GM21825 (cell line): ENCODE results near the gene BEAN1.
A peak's percentile ranks its signal among the peaks of the same experiment; 100 is the strongest.

Experiments used
- ATAC-seq: cut with Tn5 transposase; IDR thresholded peaks from one replicate; pipeline ENCODE4 v1.9.1; 2021; ENCODE audit warnings: mild to moderate bottlenecking, moderate library complexity; ENCODE audit not compliant: unreplicated experiment

Gene BEAN1

DNA sequence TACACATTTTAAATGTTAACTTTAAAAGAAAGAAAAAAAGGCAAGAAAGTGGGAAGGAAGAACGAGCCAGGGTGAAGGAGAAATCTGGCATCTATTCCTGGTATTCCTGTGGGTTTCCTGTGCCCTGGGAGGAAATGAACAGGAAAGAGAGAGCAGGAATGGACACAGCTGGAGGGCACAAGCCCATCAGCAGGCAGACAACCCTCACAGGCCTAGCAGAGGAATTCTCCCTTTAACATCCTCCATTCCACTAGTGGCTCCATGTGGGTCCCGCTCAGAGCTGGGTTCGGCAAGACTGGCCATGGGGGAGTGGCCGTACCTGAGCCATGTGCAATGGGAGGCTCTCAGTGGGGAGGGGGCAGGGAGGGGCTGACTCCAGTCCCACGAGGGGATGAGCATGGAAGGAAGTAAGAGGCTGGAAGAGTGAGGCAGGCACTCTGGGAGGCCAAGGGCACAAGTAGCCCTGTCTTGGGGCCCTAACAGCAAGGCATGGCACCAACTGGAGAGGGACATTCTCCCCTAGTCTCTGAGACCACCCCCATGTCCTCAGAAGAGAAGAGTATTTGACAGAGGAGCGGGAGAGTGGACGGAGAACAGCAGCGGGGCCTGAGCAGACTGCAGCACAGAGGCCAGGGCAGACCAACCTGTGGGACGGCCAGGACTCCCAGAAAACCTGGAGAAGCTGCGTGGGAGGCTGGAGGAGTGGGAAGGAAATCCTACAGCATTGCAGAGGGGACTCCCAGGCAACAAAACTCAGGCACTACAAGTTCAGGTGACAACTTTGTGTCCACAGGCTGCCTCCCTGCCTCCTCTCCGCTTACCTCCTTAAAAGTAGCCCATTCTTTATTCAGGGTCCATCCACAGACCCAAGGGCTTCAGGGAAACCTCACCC, 92.6 kb downstream of the BEAN1 start:
- ATAC-seq: no peak

DNA sequence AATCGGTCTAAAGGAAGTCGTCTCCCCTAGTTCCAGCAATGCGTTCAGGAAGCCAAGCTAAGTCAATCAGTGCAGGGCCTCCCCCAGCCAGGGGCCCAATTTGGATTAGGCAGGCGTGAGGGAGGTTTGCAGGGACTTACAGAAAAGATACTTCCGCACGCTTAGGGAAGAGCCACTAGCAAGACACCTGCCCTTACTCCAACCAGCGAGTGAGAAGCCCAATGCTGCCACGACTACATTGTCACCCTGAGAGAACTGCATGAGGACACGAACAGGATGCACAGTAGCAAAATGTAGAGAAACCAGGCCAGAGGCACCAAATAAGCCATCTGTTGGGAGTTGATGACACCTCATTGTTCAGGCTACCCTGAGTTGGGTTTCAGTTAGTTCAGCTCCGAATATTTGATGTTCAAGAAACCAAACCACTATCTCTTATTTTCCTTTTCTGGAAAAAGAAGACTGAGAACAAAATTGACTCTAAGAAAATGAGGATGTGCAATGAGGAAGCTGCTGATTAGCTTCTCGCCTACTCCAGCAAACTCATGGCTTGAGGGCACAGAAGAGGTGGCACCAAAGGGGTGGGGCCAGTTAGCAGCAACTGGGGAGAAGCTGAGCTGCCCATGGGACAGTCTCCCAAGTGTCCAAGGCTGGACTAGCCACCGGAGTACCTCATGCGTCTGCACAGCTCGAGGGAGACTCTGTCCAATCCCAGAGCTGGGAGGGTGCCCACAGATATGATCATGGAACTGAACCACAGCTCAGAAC, 93.5 kb downstream of the BEAN1 start:
- ATAC-seq: no peak

DNA sequence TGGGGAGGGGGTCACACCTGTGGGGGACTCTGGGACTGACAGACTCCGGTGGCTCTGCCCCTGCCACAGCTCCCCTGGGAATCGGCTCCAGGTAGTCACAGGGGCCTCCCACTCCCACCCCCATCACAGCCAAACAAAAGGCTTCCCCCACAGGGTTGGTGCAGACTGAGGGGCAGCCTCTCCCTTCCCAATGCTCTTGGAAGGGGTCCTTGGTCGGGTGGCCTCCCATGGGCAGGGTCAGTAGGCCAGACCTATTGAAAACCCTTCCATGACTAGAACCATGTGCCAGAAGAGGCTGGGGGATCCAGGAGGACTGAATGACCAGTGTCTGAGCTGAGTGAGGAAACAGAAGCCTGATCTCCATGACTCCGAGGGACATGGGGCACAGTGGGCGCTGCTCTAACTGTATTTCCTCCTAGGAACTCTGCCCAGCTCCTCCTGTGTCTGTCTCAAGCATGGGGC, 94.2 kb downstream of the BEAN1 start:
- ATAC-seq: no peak

DNA sequence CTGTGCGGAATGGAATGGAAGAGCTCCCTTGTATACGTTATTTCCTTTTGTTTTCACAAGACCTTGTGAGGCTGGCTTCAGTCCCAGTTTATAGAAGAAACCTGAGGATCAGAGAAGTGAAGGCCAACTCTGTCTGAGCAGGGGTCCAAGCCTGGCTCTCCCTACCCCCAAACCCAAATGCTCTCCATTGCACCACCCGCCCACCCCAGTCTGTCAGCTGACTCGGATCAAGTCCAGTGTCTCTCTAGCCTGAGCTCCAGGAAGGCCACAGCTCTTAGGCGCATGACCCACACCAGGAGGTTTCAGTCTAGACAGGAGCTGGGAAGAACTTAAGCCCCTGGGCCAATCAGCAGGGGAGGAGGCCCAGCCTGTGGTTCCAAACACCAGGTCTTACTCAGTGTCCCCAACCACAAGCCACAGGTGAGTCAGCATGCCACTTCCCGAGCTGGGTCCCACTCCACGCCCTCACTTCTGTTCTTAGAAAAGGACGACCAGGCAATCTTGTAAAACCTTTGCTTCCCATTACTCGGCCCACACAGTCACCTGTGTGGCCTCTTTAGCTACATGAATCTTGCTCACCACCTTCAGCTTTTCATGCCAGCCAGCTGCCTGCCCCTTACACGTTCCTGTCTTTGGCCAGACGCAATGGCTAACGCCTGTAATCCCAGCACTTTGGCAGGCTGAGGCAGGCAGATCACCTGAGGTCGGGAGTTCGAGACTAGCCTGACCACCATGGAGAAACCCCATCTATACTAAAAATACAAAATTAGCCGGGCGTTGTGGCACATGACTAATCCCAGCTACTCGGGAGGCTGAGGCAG, 95.1 kb downstream of the BEAN1 start:
- peak; percentile 64 for ATAC-seq

DNA sequence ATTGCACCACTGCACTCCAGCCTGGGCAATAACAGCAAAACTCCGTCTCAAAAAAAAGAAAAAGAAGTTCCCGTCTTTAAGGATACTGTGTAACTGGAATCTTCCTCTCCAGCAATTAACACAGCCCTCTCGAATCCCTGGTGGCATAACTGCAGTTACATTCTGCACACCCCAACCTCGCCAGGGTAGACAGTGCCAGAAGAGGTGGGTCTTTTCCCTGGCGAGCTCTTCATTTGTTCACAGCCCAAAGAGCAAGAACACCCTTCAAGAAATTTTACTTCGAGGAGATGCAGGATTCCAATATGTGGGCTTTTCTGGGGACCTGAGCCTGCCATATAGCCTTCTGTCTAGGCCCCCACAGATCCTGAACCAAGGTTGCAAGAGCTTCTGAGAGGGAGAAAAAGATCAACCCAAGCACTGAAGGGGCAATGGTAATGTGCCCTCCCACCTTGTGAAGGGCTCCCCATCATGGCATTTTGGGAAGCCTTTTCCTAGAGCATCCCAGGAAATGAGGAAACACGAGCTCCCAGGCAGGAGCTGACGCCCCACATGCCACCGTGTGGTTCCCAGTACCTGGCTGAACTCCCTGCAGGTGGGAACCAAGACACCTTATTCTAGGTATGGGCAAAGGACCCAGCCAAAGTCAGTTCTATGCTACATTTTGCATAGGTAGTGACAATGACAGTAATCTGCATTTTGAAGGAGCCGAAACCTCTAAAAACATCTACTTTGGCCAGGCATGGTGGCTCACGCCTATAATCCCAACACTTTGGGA, 95.9 kb downstream of the BEAN1 start:
- no peak for ATAC-seq

DNA sequence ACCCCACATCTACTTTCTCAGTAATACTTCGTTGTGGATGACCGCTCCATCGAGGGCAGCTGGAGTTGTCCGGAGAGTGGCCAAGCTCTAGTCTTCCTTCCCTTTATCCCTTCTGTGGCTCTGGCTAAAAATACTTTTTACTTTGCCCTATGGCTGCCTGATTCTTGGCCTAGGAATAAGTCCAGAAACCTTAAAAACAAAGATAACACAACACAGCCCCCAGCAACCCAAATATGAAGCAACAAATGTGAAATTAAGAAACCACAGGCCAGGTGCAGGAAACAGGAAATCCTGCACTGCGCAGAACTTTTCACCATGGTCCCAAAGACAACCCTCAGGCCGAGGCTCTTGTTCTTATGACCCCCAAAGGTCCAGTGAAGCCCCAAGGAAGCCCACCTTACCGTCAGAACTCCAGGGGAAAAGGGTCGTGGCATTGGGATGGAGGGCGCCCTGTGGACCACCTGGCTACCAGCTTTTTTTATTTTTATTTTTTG, 96.8 kb downstream of the BEAN1 start:
- no peak for ATAC-seq

DNA sequence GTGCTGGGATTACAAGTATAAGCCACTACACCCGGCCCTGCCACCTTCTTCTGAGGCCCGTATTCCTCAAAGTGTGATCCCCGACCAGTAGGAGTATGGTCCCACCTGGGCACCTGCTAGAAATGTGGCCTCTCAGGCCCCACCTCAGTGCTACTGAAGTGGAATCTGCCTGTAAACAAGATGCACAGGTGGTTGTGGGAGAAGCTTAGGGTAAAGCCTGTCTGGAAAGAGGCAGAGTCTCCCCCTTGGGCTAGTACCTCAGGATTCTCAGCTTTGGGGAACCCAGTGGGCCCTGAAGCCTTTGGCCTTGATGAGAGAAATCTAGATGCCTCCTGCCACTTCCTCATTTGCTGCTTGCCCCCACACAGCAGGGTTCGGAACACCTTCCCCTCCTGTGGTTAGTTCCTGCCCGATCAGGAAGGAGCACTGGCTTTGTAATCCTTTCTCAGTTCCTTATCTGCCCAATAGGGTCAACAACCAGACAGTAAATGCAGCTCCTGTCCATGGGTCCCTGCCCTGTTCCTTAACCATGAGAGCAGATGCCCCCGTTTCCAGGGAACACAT, 97.6 kb downstream of the BEAN1 start:
- peak; percentile 61 for ATAC-seq

DNA sequence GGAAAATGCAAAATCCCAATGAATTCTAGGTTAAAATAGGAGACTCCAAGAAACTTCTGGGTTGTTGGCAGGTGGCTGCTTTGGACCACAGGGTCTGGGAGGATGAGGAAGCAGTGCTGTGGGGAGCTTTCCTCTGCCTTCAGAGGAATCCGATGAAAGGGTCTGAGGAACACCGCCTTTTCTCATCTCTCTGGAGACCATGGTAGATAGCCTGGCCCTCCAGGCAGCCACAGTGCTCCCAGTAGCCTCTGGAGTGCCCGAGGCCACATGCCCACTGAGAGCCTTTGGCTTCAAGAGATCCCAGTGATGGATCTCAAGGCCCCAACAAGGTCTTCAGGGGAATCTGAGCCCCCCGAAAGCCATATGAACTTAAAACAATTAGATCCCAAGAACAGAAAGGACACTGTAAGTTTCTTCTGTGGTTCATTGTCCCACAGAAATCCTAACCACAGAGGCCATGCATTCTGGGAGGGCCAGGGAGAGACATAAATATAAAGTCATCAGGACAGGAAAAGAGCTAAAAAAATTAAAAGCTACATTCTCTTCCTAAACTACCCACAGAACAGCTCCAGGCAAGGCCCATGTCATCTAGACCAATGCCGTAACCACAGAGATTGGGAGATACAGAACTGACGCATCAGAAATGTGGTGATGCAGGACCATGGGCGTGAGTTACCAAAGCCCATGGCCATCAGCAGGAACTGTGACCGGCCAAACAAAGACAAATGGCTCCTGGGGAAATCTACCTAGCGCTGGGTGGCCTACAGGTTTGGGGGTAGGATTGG, 98.5 kb downstream of the BEAN1 start:
- no peak for ATAC-seq

DNA sequence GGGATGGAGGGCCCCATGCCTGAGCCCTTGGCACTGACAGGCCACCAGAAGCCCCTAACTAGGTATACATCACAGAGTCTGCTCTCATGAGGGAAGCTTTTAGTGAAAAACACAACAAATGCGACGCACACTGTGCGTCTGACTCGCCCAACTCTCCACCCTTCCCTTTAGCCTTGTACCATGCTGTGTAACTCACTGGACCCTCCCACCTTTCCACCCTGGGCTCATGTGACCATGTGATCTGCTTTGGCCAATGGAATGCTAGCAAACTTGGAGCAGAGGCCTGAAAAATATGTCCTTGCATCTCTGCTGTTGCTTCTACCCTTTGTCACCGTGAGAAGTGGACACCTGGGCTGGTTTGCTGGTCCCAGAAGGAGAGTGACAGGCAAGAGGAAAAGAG, 101.2 kb downstream of the BEAN1 start:
- no peak for ATAC-seq

DNA sequence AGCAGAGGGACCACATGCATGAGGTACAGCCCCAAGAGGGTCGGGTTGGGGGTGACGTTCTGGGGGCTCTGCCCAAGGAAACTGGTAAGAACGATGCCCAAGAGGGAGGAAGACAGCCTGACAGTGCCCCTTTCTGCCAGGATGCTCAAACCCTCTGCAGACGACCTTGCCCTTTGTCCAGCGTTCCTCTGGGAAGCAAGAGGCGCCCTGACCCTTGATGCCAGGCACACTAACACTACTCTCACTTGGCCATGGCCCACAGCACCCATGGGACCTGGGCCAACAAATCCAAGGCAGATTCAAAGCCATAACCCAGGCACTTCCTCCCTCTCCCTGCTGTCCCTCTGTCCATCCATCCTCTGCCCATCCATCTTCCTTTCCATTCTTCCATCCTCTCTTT, 102.4 kb downstream of the BEAN1 start:
- no peak for ATAC-seq
